ENCODE results near the gene CAPN9. TPM values are rescaled to one million over a fixed set of nuclear protein-coding genes. Genes with fewer than 3 reads are reported as not detected.
"Not testable (repeated sequence)": the region's sequence is repeated elsewhere in the genome, so short reads cannot be mapped to it uniquely, and the experiment has no call there.

CAPN9 gene
- polyA plus RNA-seq, 5 donors: 1.0 to 2.8 (median 1.1) TPM

DNA sequence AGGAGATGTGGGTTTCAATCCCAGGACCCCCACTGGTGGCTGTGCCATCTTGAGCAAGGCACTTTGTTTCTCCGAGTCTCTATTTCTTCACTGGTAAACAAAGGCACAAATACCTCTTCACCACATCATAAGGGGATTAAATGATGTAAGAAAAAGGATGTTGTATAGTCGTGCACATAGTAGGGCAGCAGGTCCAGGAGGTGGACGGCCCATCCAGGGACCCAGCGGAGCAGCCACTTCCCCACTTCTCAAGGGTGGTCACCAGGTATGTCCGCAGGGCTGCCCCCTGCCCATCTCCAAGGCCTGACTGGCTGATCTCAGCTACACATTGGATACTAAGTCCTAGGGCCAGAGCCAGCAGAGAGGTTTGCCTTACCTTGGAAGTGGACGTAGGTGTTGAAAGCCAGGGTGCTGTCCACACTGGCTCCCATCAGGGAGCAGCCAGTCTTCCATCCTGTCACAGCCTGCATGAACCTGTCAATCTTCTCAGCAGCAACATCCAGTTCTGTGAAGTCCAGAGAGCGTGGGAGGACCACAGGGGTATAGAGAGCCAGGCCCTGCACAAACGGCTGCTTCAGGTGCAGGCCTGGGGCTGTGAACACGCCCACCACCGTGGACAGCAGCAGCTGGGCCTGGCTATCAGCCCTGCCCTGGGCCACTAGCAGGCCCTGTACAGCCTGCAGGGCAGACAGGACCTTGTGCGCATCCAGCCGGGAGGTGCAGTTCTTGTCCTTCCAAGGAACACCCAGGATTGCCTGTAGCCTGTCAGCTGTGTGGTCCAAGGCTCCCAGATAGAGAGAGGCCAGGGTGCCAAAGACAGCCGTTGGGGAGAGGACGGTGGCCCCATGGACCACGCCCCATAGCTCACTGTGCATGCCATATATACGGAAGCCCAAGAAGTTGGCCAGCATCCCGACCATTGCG lies 37.3 kb upstream of the CAPN9 start:
- no peak for DNase-seq

DNA sequence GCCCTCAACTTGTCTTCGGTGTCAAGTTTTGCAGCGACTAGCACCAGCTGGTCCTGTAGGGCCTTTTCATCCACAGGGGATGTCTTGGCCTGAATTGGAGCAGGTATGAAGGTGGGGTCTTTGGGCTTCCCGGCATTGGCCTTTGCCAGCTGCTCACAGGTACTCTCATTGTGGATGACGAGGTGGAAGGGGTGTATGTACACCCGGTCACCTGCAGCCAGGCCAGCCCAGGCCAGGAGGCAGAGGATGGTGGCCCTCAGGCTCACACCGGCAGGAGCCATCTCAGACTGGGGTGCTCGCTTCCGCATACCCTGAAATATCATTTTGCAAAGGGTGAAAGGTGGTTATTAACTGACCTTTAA lies 36.7 kb upstream of the CAPN9 start:
- no peak for DNase-seq

DNA sequence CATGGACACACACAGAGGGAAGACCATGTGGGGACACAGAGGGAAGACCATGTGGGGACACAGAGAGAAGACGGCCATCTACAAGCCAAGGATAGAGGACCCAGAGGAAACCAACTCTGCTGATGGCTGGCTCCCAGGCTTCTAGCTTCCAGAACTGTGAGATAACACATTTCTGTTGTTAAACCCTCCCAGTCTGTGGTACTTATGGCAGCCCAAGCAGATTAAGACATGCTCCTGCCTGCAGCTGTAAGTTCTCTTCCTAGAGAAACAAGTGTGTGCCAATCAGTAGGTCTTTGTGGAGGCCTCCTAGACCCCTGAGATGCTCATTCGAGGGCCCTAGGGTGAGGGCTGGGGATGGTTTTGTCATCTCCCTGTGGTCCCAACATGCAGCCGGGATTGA lies 35.9 kb upstream of the CAPN9 start:
- DNase-seq: no peak

DNA sequence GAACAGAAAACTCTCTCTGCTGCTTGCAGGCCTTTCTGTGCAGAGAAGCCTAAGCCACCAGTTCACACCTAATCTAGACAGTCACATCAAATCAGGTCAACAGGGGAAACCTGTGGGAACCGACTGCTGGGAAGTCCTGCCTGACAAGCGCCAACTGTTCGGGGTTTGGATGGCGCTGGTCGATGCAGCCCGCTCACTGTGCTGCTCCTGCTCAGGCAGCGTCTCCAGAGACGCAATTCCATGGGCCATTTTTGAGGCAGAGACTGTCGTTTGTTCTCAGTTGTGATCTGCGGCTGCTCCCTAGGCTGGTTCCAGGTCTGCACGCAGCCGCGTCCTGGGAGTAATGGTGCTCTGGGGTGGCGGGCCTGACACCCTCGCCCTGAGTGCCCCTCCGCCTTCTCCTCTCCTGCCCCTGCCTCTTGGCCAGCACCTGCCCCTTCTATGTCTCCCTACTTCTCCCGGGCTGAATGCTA lies 34.7 kb upstream of the CAPN9 start:
- DNase-seq: no peak

DNA sequence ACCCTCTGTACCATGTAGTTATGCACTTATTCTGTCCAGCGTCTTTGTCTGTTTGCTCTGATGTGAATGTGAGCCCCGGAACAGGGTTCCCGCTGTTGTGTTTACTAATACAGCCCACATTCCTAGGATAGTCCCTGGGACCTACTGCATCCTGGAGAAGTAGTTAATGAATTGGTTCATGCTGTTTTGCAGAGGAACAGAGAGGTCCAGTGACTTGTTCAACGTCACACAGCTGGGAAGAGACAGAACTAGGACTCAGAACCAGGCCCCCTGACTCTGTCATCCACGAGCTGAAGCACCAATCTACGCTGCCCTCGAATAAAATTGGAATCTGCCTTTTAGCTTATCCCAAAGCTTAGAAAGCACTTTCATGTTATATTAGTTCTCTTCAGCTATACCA lies 34.0 kb upstream of the CAPN9 start:
- no peak for DNase-seq

DNA sequence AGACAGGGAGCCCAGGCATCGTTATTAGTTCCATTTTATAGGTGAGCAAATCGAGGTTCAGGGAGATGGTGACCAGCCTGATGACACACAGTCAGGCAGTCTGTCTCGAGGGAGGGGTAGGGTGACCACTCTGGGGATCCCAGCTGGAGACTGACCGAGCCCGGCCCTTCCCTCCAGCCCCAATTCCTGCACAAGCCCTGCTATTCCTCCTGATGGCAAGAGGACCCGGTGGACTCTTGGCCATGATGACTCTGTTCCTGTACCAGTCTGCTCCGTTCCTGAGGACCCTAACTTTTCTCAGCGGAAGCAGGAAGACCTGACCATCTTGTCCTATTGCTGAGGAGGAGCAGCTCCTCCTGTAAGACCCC lies 33.7 kb upstream of the CAPN9 start:
- DNase-seq: no peak

DNA sequence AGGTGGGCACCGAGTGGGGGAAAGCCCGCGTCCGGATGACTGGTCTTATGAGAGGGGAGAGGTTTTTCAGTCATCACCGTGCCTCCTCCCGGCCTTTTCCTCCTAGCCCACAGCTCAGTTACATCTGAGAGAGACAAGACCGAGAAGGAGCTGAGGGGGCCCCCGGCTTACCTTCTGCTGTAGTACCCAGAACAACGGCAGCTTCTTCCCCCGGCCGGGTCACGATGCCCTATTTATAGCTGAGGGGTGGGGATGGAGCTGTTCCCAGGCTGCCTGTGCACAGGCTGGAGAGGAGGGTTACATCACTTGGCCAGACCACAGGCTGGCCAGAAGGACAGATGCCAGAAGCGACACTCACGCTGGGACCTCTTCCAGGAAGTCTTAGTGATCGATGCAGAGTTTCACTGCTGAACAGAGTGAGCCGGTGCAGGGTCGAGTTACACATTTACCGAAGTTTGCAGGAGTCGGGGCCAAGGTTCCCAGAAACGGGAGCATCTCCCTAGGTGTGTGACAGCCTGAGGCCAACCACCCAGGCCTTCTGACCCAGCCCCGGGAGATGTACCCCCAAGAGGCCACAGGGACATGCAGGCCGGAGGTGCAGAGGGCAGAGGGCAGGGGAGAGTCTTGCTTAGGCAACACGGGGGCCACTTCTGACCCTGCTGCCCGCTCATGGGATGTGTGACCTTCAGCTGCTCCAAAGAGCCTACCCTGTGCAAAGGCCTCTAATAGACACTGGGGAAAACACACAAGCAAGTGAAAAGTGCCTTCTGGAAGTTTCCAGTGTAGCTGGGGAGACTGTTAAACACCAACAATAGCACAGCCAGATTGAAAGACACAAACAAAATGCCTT lies 33.0 kb upstream of the CAPN9 start, which contains the start of gene AGT:
Gene AGT (minus strand): TSS at position 208 of the 850 bp plus-strand sequence. CDS start 3,299 bp downstream, outside the sequence.
- peak; percentile 82 to 86 for DNase-seq

DNA sequence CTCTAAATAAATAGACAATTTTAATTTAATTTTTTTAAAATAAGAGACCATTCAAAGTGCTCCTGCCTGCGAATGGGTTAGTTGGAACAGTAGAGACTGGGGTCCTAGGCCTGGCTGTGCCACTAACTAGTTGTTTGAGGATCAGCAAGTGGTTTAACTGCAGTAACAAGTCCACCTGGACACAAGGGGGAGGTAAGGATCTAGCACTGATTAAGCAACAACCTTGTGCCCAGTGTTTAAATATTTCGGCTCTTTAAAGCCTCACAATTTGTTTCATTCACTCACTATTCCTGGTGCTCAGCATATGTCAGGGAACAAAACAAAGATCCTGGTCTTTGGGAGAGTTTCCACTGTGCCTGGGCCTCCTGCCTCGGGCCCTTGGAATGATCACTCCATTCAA lies 31.7 kb upstream of the CAPN9 start:
- no peak for DNase-seq

DNA sequence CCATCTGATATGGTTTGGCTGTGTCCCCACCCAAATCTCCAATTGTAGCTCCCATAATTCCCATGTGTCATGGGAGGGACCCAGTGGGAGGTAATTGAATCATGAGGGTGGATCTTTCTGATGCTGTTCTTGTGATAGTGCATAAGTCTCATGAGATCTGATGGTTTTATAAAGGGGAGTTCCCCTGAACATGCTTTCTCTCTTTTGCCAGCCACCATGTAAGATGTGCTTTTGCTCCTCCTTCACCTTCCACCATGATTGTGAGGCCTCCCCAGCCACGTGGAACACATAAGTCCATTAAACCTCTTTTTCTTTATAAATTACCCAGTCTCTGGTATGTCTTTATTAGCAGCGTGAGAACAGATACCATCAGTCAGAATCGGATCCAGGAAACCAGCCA lies 30.7 kb upstream of the CAPN9 start:
- not testable (repeated sequence) for DNase-seq

DNA sequence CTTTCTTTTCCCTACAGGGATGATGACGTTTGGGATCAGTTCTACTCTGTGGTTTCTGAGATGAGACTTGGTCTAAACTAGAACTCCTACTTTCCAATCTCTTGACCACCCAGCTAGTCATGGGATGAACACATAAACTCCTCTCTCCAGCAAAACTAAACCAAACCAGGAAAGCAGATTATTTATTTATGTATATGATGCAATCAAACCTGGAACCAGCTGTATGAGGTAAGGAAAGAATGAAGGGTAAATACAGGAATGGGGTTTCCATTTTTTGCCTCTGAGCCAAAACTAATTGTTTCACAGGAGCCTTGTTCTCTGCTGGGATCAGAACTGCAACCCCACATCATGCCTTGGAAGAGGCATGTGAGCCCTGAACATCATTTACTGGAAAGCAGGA lies 29.9 kb upstream of the CAPN9 start:
- no peak for DNase-seq

DNA sequence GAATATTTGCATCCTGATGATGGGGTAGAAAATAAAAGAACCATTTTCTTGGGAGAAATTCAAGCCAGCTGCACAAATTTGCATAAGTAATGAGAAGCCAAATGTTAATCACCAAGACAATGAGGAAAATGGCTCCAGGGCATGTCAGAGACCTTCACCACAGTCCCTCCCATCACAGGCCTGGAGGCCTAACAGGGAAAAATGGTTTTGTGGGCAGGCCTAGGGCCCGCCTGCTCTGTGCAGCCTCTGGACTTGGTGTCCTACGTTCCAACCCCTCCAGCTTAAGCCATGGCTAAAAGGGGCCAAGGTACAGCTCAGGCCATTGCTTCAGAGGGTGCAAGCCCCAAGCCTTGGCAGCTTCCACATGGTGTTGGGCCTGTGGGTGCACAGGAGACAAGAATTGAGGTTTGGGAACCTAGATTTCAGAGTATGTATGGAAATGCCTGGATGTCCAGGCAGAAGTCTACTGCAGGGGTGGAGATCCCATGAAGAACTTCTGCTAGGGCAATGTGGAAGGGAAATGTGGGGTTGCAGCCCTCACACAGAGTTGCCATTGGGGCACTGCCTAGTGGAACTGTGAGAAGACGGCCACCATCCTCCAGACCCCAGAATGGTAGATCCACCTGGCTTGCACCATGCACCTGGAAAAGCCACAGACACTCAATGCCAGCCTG lies 25.2 kb upstream of the CAPN9 start:
- not testable (repeated sequence) for DNase-seq

DNA sequence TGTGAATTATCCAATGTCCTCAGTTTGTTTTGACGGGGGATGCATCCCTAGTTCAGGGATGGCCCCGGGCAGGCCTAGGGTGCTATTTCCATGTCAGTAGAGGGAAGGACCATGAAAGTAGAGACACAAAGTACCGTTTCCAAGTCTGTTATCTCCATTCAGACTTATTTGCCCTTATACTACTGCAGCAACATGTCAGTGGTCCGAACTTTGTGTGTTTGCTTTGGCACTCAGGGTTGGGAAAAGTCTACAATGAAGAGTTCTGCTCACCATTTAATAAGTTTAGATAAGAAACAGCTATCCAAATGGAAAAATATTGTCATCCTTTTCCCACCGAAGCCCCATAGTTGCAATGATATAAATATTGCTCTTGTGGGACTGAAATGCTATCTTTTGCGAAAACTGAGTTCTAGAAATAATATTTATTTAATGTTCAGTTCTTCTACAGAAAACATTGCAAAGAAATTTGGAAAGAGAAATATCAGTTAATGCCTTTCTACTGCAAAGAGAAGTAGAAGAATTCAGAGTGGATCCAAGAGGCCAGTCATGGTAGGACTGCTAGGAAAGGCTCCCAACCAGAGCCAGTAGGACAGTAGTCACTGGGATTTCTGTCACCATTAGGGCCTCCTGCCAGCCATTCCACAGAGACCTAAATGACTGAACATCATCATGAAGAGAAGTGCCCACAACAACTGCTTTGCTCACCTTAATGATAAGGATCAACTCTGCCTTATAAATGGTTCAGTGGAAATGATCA lies 21.8 kb upstream of the CAPN9 start:
- DNase-seq: no peak

DNA sequence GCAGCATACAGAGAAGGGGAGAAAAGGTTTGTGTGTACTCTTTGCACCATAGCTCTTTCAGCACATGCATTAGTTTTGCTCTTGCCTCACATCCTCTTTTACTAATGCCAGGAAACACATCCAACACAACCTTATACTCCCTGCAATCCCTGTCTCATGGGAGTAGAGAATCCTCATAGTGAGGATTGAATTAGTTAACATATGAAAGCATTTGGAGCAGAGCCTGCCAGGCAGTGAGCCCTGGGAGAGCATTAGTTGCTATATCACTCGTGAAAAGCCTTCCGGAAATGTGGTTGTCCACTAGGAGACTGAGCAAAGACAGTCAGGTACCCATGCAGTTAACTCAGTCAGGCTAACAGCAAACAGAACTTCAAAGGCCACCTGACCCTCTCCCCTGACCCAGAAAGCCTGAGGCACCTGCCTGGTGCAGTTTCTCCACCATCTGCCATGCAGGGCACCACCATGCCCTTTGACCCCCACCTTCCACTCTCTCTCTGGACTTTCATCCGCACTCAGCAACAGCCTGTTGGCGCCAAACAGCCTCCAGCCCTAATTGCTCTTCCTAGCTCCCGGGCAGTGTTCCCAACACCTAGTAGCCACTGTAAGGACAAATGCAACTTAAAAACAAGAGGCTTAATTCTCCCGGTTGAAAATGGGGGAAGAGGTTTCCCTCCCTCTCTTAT lies 18.3 kb upstream of the CAPN9 start:
- DNase-seq: no peak

DNA sequence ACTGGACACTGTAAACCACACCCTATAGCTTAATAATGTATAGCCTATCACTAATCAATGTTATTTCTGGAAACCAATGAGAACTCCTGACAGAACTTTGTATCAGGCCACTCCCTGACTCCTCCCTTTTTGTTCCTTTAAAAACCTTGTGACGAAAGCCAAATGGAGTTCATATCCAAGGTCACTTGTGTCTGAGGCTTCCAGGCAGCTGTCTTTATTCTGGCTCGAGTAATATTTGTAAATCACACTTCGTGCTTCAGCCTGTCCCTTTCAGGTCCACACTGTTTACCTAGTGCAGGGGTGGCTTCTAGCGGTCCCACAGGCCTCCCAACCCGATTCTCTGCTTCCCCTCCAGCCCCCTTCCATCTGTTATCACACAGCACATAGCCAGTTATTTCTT lies 16.2 kb upstream of the CAPN9 start:
- no peak for DNase-seq

DNA sequence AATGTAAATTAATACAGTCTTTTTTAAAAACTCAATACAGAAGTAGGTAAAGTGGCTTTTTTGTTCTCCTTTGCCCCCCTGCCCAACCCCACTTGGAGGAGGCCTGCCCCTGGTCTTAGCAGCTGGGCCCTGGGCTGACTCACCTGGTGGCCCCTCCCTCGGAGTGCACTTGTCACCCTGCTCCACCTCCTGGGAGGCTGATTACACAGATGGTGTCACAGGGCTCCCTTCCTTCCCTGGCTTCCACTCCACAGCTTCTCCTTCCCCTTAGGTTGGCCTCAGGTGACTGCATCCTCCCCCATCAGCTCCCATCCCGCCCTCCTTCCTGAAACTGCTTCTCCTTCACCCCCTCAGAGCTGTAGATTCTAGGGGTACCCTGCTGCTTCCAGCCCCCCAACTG lies 11.7 kb upstream of the CAPN9 start:
- no peak for DNase-seq

DNA sequence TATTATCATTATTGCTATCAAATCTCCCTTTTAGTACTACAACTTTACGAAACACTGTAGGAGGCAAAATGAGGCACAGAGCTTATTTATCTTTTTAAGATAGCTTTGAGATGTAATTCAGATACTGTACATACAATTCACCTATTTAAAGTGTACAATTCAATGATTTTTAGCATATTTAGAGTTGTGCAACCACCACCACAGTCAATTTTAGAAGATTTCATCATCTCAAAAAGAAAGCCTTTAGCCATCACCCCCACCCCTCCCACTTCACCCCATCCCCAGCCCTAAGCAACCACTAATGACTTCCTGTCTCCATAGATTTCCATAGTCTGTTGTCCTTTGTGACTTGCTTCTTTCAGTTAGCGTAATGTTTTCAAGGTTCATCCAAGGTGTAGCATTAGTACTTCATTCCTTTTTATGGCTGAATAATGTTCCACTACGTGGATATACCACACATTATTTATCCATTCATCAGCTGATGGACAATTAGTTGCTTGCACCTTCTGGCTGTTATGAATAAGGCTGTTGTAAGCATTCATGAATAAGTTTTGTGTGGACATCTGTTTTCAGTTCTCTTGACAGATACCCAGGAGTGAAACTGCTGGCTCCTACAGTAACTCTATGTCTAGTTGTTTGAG lies 9.4 kb upstream of the CAPN9 start:
- DNase-seq: no peak

DNA sequence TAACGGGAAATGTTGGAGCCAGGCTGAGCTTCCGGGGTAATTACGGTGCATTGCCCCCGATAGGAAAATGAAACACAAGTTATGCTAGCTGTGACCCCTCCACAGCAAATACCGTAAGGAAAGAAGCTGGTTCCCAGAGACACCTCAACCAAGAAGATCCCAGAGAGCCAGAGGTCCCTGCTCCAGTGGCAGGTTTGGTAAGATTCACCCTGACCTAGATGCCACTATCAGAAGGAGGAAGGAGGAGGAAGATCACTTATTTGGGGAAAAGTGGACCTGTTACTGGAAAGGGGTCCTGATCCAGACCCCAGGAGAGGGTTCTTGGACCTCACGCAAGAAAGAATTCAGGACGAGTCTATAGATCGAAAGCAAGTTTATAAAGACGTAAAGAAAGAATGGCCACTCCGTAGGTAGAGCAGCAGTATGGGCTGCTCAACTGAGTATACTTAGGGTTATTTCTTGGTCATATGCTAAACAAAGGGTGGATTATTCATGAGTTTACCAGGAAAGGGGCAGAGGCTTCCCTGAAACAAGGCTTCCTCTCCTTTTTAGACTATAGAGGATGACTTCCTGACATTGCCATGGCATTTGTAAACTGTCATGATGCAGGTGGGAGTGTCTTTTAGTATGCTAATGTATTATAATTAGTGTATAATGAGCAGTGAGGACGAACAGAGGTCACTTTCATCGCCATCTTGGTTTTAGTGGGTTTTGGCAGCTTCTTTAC lies 7.5 kb upstream of the CAPN9 start:
- DNase-seq: no peak

DNA sequence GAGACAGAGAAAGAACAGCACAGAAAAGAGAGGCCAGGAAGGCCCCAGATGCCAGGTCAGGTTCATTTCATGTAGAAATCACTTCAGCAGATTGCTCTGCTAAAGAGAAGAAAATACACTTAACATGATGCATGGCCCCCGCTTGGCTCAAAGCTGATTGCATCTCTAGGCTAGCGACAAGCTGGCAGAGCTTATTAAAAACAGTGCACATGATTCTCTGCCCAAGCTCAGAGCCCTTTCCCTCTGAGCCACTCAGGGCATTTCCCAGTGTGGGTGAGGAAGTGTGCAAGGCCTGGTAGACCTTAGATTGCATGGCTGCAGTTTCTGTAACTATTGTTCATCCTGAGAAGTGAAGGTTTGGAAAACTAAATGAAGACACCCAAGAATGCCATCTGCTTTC lies 3.3 kb upstream of the CAPN9 start:
- no peak for DNase-seq

DNA sequence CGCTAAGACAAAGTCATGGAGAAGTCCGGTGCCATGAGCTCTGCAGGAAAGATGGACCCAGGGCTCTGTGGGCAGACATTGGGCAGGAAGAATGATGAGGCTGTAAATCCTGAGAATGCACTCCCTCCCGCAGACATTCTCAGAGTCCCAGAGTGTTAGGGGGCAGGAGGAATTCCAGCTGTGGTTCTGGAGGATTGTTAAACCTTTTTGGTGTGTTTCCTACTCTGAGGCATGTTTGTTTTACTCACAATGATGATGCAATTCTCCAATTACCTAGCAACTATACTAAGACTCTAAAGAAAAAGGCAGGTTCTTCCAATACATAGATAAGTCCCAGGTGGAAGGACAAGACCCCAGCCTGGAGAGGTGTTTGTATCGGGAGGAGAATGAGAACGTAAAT lies 2.8 kb upstream of the CAPN9 start:
- DNase-seq: no peak

DNA sequence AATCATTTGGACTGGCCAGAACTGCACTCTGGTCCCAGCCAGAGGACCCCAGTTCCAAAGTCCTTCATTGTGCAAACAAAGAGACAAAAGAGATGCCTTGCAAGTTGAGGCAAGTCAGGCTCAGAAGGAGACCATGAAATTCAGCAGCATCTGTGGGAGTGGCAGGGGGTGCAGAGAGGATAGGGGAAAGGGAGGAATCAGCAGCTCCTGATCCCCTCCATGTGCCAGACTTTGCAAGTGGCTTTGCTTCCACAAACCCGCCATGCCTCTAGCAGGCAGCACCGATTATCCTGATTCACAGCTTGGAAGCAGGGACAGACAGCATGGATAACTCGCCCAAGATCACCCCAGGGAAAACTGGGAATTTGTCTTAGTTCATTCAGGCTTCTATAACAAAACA lies 2.1 kb upstream of the CAPN9 start:
- no peak for DNase-seq
